ENCODE measurements around the gene GRK1.

GRK1 gene

DNA sequence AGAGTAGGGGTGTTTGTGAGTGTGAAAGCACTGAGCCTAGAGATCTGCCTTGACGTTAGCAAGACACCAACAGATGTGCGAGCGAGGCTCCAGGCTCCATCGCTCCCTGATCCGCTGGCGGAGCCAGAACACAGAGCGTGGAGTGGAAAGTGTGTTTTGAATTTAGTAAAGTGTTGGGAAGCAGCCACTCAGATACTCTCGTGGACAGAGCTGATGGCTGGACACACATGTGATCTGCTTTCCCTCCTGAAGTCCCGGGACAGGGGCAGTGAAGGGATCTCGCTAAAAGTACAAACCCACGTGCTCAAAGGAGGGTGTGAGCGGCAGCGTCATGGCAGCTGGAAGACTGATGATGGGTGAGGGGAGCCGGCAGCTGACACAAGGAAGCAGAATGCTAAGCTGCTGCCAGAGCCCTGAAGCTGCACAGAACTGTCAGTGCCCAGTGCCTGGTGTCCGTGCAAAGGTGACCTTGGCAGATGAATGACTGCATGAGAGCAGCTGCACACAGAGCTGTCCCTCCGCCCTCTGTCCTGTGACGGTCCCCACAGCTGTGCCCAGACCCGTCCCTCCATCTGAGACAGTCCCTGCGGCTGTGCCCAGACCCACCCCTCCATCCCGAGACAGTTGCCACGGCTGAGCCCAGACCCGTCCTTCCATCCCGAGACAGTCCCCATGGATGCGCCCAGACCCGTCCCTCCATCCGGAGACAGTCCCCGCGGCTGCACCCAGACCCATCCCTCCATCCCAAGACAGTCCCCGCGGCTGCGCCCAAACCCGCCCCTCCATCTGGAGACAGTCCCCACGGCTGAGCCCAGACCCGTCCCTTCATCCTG, 62.4 kb downstream of the GRK1 start:
- DNase-seq (ENCODE audit: low read depth), result no peak

DNA sequence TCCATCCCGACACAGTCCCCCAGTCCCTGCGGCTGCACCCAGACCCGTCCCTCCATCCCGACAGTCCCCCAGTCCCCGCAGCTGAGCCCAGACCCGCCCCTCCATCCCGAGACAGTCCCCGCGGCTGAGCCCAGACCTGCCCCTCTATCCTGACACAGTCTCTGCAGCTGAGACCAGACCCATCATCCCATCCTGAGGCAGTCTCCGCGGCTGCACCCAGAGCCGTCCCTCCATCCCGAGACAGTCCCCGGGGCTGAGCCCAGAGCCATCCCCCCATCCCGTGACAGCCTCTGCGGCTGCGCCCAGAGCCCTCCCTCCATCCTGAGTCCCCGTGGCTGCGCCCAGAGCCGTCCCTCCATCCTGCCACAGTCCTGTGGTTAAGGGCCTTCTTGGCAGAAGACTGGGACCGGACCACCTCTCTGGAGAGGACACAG, 63.3 kb downstream of the GRK1 start:
- no peak for DNase-seq (ENCODE audit: low read depth)

DNA sequence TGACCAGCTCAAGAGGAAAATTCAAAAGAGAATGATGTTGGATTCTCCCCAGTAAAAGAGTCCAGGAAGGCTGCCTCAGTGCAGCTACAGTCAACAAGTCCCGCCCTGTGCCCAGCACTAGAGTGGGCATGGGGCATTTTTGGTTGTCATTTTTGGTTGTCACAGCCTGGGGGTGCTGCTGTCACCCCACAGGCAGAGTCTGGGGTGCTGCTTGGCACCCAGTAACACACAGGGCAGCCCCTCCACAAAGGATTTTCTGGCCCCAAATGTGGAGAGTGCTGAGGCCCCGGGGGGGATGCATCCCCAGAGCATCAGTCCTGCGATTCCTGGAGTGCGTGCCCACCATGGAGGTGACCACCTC, 63.8 kb downstream of the GRK1 start:
- no peak for DNase-seq (ENCODE audit: low read depth)

DNA sequence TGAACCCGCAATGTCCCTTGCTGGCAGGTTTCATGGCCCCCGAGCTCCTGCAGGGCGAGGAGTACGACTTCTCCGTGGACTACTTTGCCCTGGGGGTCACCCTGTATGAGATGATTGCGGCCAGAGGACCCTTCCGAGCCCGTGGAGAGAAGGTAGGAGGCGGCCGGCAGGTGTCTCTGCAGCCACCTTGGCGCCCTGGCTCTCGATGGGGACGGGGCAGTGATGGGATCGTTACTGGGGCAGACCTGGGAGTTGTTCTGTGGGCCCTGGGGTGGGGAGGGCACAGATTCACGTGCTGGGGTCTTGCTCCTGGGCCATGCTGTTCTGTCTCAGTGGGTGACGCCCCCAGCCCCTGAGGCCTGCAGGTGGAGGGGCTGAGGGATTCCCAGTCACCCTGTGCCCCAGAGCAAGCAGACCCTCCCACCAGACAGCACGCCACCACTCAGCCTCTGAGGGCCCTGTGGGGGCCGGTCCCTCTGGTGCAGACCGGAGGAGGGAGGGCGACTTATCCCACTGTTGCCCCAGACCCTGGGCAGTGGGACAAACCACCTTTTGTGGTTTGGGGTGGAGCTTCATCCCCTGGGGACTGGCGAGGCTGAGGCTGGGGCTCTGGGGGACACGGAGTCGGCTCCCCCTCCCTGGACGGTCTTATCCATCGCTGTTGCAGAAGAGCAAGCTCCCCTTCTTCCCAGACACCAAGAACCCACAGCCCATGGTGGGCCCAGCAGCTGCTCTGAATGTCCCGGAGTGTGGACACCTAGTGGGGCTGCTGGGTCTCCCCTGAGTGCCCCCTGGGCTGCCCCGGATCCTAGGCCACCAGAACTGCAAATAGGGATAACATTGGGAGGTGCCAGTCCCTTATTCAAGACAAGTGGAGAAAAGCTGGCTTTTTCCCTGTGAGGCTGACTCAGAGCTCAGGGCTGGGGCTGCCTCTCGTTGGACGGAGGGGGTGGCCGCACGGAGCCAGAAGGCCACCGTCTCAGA, 64.5 kb downstream of the GRK1 start:
- no peak for DNase-seq (ENCODE audit: low read depth)

DNA sequence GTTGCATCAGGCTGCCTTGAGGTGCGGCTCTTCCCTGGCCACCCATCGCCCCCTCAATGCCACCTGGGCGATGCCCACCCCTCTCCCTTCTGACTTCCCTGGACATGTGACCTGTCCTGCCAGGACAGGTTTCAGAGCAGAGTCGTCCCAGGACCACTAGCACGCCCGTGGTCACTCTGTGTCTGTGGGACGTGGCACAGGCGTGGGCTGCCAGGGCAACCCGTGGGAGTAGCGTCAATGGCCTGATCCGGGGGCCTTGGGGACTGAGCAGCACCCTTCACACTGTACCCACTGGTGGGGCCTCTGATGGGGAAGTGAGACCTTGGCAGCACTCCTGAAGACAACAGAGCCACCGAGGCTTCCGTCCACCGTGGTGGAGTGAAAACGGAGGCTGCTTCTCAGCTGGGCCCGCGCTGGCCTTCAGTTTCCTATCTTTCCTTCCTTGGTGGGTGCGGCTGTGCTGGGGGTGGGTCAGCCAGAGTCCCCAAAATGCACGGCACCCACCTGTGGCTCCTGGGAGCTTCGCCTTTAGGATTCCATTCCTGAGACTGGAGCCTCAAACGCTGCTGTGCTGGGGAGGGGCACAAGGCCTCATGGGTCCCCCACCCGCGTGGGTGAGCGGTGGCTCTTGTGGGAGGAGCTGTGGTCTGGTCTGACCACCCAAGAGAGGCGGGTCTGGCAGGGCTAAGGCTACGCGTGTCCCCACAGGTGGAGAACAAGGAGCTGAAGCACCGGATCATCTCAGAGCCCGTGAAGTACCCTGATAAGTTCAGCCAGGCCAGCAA, 65.3 kb downstream of the GRK1 start:
- no peak for DNase-seq (ENCODE audit: low read depth)

DNA sequence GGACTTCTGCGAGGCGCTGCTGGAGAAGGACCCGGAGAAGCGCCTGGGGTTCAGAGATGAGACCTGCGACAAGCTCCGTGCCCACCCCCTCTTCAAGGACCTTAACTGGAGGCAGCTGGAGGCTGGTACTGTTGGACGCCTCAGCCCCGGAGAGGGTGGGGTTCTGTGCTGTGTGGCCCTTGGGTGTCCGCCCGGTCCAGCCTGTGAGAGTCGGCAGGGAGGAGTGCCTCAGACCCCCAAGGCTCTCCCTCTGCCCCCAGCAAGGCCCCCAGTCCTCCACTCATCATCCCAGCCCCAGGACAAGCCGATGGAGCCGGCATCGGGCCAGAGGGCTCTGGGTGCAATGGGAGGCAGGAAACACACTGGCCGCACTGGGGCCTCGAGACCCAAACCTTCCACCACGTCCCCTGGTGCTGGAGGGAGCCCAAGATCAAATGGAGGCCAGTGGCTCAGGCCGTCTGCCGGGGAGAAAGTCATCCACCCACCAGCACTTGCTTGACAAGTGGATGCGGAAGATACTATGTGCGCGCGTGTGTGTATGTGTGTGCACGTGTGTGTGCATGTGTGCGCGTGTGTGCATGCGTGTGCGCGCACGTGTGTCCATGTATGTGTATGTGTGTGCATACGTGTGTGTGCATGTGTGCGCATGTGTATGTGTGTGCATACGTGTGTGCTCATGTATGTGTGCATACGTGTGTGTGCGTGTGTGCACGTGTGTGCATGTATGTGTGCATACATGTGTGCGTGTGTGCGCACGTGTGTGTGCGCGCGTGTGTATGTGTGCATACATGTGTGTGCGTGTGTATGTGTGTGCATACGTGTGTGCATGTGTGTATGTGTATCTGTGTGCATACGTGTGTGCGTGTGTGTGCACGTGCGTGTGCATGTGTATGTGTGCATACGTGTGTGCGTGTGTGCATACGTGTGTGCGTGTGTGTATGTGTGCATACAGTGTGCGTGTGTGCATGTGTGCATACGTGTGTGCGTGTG, 66.2 kb downstream of the GRK1 start:
- DNase-seq (ENCODE audit: low read depth), result no peak

DNA sequence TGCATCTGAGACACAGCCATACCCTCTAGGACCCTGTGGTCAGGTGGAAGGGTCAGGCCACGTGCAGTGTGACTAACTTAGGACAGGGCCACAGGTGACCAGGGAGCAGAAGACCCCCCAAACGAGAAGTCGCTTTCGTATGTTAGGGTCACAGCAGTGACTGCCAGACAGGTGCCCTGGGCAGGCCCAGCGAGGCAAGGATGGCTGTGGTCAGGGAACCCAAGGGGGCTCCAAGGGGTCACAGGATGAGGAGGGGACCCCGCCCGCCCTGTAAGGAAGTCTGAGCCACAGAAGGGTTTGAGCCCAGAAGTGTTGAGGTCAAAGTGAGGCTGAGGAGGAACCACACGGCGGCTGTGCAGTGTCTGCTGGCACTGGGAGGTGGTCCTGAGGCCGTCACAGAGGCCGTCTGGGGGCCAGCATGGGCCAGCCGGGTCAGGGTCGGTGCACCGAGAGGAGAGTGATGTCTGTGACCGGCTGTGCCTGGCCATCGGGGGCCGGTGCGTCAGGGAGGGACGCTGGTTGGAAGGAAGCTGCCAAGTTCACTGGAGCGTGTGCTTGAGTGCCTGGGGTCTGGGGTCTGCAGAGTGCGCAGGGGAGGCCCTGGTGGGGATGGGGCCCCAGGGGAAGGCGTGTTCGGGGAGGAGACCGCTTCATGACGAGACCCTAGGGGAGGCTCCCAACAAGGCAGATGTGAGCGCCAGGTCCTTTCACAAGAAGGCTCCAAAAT, 67.2 kb downstream of the GRK1 start:
- DNase-seq (ENCODE audit: low read depth), result no peak

DNA sequence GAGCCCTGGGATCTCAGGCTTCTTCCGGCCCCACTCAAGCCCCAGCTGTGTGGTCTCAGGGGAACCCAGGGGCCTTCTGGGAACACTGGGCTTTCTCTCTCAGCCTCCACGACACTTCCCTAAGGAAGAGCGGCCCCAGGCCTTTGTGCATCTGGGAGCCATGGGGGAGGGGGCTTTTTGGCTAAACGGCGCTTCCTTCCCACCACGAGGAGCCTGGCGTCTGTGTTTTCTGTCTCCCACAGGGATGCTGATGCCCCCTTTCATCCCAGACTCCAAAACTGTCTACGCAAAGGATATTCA, 67.8 kb downstream of the GRK1 start:
- DNase-seq (ENCODE audit: low read depth), result no peak

DNA sequence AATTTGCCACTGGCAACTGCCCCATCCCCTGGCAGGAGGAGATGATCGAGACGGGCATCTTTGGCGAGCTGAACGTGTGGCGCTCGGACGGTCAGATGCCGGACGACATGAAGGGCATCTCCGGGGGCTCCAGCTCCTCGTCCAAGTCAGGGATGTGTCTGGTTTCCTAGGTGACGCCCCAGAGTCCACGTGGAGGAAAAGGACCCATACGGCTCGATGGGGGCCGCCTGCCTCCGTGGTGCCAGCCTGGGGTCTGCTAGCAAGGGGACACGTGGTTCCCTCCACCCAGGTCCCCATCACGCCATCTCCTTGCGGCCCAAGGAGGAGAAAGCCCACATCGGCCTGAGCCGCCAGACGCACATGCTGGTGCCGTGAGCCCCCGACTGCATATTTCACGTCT, 68.2 kb downstream of the GRK1 start:
- DNase-seq (ENCODE audit: low read depth), result no peak

DNA sequence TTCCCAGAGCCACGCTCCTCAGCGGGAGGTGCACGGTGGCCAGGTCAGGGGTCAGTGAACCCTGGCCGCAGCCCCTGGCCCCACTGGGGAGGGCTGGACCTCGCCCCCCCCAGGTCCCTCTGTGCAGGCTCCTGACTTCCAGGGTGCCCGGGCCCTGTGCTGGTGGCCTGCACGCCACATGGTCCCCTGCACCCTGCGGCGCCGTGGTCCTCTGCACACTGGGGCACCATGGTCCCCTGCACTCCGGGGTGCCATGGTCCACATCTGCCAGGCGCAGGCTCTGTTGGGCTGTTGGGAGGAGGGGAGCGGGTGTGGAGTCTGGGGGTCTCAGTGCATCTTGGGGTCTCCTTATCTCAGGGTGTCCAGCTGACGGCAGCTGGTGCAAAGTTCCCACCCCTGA, 68.7 kb downstream of the GRK1 start:
- DNase-seq (ENCODE audit: low read depth), result no peak

DNA sequence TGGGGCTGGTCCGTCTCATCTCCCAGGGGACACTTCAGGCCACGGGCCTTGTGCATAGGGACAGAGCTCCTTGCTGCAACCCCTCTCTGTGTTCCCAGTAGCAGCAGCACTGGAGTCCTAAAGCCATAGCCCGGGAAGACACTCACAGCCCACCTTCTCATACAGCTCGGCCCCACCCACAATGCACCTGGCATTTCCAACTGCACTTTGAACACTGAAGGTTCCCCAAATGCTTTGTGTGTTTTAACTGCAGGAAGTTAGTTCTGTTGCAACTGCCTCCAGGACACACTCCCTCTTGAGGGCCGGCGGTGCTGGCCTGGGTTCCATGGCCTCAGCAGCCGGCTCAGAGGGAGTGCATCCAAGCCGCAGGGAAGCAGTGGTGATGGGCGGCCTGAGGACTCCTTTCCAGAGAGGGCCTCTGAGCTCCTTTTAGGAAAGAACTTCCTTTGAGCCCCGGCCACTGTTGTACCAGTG, 69.3 kb downstream of the GRK1 start:
- DNase-seq (ENCODE audit: low read depth), result no peak

DNA sequence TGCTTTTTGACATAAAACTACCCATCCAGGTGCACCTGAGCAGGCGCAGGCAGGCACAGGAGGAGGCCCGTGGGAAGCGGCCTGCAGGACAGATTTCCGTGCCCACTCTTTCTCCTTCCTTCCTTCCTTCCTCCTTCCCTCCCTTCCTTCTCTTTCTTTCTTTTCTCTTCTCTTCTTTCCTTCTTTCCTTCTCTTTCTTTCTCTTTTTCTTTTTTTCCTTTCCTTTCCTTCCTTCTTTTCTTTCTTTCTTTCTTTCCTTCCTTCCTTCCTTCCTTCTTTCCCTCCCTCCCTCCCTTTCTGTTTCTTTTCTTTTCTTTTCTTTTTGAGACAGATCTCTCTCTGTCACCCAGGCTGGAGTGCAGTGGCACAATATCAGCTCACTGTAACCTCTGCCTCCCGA, 70.8 kb downstream of the GRK1 start:
- no peak for DNase-seq (ENCODE audit: low read depth)

DNA sequence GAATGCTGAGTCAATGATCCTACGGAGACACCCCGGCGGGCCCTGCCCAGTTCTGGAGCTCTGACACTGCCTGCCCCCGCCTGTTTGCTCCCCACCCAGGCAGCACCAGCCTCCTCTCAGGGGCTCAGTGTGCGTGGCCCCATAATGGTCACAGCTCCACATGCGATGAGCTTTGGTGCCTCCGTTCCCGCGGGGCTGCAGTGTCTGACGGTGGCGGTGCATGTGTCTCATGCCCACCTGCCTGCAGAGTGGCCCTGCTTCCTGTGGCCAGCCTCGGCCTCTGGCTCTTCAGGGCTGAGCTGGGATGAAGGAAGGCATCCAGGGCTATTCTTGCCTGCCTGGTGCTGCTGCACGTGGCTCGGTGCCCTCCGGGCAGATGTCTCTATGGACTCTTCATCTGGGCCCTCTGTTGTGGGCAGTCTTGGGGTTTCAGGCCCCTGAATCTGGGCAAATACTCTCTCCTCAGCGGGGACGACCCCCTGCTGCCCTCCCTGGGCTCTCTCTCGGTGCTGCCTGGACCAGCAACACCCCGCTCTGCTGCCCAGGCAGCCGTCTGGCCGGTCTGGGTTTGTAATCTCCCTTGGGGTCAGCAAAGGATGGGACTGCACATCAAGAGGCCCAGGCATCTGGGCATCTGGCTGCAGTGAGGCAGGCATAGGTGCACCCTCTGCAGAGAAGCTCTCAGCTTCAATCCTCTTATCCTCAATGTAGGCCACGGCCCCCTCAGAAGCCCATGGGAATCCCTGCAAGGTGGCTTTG, 72.7 kb downstream of the GRK1 start:
- no peak for DNase-seq (ENCODE audit: low read depth)

DNA sequence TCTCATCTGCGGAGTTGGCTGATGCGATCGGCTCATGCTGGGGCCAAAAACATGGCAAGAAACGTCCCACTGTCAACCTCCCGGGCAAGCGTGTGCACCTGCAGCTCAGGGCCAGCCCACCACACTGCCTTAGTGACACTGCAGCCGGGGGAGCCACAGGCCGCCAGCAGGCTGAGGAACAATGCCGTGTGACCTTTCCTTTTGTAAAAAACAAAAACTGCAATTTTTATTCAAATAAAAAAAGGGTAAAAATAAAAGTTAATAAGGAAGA, 73.2 kb downstream of the GRK1 start:
- DNase-seq (ENCODE audit: low read depth), result no peak

DNA sequence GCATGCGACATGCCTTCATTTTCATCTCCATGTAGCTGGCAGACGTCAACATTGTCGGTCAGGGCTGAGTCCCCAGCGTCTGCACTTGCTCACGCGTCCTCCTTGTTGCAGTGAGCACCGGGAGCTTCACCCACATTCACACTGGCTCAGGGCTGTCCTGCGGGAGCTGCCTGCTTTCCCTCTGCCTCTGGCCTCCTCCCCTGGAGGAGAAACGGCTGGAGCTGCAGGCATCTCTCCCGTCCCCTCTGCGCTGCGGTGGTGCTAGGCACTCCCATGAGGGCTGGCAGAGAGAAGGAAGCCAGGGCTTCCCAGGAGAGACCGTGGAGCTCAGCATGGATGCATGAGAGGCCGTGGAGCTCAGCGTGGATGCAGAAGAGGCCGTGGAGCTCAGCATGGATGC, 73.6 kb downstream of the GRK1 start:
- no peak for DNase-seq (ENCODE audit: low read depth)

DNA sequence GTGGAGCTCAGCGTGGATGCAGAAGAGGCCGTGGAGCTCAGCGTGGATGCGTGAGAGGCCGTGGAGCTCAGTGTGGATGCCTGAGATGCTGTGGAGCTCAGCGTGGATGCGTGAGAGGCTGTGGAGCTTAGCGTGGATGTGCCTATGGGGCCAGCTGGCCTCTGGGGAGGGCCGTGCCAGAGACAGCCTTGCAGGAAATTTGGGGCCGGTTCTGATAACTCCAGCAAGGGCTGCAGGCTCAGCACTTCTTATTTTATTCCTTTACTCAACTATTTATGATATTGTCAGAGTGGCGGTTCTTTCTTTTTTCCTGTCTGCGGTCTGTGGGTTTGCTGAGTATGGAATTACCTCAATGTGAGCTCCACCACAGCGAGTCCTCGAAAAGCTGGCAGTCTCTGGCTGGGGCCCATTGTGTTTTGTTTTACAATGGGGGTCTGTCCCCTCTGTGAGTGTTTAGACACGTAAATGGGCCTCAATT, 74.2 kb downstream of the GRK1 start:
- no peak for DNase-seq (ENCODE audit: low read depth)

DNA sequence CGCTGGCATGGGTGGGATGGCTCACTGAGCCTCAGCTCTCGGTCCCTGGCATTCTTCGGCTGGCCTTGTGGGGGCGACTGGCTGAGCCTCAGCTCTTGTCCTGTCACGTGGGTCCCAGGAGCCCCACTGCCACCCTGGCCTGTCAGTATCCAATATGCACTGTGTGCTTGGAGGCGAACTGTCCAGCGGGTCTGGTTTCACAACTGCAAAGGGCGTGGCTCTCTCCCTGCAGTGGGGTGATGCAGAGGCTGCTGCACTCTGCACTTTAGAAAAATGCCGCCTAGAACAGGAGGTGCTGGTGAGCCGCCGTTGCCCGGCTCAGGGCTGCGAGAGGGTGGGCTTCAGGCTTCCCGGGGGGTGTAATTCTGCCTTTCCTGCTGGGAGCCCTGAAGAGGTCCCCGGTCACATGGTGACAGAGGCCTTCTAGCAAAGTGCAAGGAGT, 75.0 kb downstream of the GRK1 start:
- DNase-seq (ENCODE audit: low read depth), result no peak

DNA sequence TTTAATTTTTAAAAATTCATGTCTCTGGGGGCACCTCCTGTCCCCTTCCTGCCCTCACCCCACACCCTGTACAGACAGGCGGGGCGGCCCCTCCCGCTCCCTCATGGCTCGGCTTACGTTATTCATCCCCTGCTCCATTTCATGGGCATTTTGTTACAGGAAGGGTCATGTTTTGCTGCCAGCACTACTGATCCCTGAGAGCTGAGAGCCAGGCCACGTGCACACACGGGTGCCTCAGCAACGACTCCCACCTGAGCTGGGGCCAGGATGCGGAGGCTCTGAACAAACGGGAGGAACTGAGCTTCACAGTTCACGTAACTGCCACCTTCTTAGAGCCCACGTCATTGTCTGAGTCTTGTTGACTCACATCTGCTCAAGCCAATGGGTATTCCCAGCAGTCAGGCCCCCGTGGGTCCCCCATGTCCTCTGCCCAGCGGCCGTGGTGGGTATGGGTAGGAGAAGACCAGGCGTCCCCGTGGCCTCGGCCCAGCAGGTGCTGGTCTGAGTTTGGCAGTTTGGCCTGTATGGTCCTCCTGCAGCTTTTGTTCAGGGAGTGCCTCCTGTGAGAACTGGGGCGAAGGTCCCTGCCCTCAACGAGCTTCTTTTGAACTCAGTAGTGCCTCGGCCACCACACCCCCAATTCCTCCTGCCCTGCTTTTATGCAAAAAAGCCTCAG, 75.6 kb downstream of the GRK1 start:
- DNase-seq (ENCODE audit: low read depth), result no peak
